RPMI8226 (cell line): Measurements from ENCODE around the gene GPR18.
"Not testable (repeated sequence)": the region's sequence is repeated elsewhere in the genome, so short reads cannot be mapped to it uniquely, and the experiment has no call there.

Source experiments
- DNase-seq: peaks from one replicate; pipeline ENCODE4 v3.0.0-alpha.2; 2015

Gene GPR18

GRCh38 chr13:99265162-99265800 is 7.1 kb upstream of the GPR18 start:
- no peak for DNase-seq

- DNase-seq = no peak
Observed at GRCh38 chr13:99264051-99264450, 5.9 kb upstream of the GPR18 start.

GRCh38 chr13:99263126-99263785 is 5.1 kb upstream of the GPR18 start:
- no peak for DNase-seq

GRCh38 chr13:99261059-99261458 is 2.9 kb upstream of the GPR18 start:
- DNase-seq = no peak

GRCh38 chr13:99260216-99260615 is 2.0 kb upstream of the GPR18 start:
- no peak for DNase-seq

- peak; percentile 48 for DNase-seq
Observed at GRCh38 chr13:99258946-99259345, 767 bp upstream of the GPR18 start.

GRCh38 chr13:99257291-99257690 is 888 bp downstream of the GPR18 start:
- DNase-seq = no peak

GRCh38 chr13:99256709-99257108 is 1.5 kb downstream of the GPR18 start:
- no peak for DNase-seq

- no peak for DNase-seq
Observed at GRCh38 chr13:99256283-99256682, 1.9 kb downstream of the GPR18 start.

GRCh38 chr13:99255271-99255670 is 2.9 kb downstream of the GPR18 start:
- no peak for DNase-seq

- no peak for DNase-seq
Observed at GRCh38 chr13:99254830-99255229, 3.3 kb downstream of the GPR18 start.

- no peak for DNase-seq
Observed at GRCh38 chr13:99251921-99252320, 6.3 kb downstream of the GPR18 start.

- DNase-seq = no peak
Observed at GRCh38 chr13:99250982-99251825, 7.0 kb downstream of the GPR18 start.

GRCh38 chr13:99249606-99250005 is 8.6 kb downstream of the GPR18 start:
- not testable (repeated sequence) for DNase-seq

- DNase-seq = not testable (repeated sequence)
Observed at GRCh38 chr13:99249178-99249577, 9.0 kb downstream of the GPR18 start.

- no peak for DNase-seq
Observed at GRCh38 chr13:99246100-99246499, 12.1 kb downstream of the GPR18 start.

GRCh38 chr13:99237981-99238662 is 20.1 kb downstream of the GPR18 start:
- DNase-seq = no peak

GRCh38 chr13:99231721-99232120 is 26.5 kb downstream of the GPR18 start:
- DNase-seq = no peak

- no peak for DNase-seq
Observed at GRCh38 chr13:99230991-99231390, 27.2 kb downstream of the GPR18 start.

GRCh38 chr13:99230588-99230987 is 27.6 kb downstream of the GPR18 start:
- DNase-seq = not testable (repeated sequence)

GRCh38 chr13:99228737-99229691 is 29.2 kb downstream of the GPR18 start:
- DNase-seq = no peak
